Lower lobe of right lung (tissue), 2 donors: ENCODE data around the gene RPTOR. TPM values are rescaled to one million over a fixed set of nuclear protein-coding genes. Genes with fewer than 3 reads are reported as not detected.

ENCODE experiments used
- ATAC-seq, 2 donors: fragments of 200-7000 bp; cut with Tn5 transposase; one replicate each; pipeline ENCODE4 v1.9.1; 2020 to 2022; ENCODE audit warnings: mild to moderate bottlenecking in 2 of 2, moderate library complexity in 2 of 2
- DNase-seq: peaks from one replicate; pipeline ENCODE4 v3.0.0-alpha.2; 2020
- H3K27ac ChIP-seq: fragments of 200-600 bp; one replicate; pipeline ENCODE4 v1.8.0; 2022
- H3K27me3 ChIP-seq: fragments of 200-600 bp; one replicate; pipeline ENCODE4 v1.8.0; 2022; ENCODE audit warnings: low read depth
- H3K36me3 ChIP-seq: fragments of 200-600 bp; one replicate; pipeline ENCODE4 v1.8.0; 2022; ENCODE audit warnings: mild to moderate bottlenecking
- H3K4me1 ChIP-seq: fragments of 200-600 bp; one replicate; pipeline ENCODE4 v1.8.0; 2022
- H3K4me3 ChIP-seq: fragments of 200-600 bp; one replicate; pipeline ENCODE4 v1.8.0; 2022; ENCODE audit warnings: mild to moderate bottlenecking
- H3K9me3 ChIP-seq: fragments of 200-600 bp; one replicate; pipeline ENCODE4 v1.8.0; 2022
- intact Hi-C: fragments of 100-400 bp; cut with DNase I; formaldehyde crosslinking; loops from one replicate; pipeline ENCODE4 v1.11.0; 2022
- total RNA-seq: library from RNA; stranded (reverse); fragmentation: NEBNext Ultra II Directional; extraction: Animal tissue kit (Norgen Biotek cat#: 25700); gene quantifications from one replicate; pipeline ENCODE4 v1.2.1, GENCODE V29; 2021
- TF ChIP-seq, protein P1 (sequence below): fragments of 200-600 bp; IDR thresholded peaks from one replicate; pipeline ENCODE4 v1.8.0; 2022; ENCODE audit warnings: antibody characterized with exemption, mild to moderate bottlenecking
- donor health status: DM: no; HTN: yes; CAD: no; lungs with severe emphysema.

RPTOR gene
- total RNA-seq, 1 donor from 2014 or later, result 34.0 TPM

DNA sequence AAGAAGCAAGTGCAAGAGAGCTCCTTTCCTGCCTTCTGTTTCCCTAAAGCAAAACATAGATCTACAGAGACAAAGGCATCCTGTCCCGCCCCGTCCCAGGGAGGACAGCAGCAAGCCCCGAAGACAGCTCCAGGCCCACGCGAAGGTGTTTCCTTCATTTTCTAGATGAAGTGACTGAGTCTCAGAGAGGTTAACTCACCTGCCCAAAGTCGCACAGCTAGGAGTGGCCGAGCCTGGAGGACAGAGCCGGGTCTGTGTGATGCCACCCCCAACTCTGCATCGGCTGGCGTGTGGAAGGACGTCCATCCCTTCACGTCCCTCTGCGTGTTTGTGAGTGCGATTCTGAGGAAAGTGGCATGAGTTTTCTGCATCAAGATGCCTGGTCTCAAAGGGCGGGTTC lies 259.8 kb downstream of the RPTOR start:
- Histone ChIP-seq H3K27ac (no peak overlapping the region), H3K4me3 (no peak overlapping the region), H3K36me3 (peaks cover 5% of the 10 kb centered on the region), H3K27me3 (no peaks in the 10 kb centered on the region), H3K9me3 (peaks cover 15% of the 10 kb centered on the region), H3K4me1 (no peaks in the 10 kb centered on the region)
- ATAC-seq, result no peak
- intact Hi-C loops, result no loop called here
- DNase-seq, result no peak
- TF ChIP-seq, protein P1, sequence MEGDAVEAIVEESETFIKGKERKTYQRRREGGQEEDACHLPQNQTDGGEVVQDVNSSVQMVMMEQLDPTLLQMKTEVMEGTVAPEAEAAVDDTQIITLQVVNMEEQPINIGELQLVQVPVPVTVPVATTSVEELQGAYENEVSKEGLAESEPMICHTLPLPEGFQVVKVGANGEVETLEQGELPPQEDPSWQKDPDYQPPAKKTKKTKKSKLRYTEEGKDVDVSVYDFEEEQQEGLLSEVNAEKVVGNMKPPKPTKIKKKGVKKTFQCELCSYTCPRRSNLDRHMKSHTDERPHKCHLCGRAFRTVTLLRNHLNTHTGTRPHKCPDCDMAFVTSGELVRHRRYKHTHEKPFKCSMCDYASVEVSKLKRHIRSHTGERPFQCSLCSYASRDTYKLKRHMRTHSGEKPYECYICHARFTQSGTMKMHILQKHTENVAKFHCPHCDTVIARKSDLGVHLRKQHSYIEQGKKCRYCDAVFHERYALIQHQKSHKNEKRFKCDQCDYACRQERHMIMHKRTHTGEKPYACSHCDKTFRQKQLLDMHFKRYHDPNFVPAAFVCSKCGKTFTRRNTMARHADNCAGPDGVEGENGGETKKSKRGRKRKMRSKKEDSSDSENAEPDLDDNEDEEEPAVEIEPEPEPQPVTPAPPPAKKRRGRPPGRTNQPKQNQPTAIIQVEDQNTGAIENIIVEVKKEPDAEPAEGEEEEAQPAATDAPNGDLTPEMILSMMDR, result no peak

DNA sequence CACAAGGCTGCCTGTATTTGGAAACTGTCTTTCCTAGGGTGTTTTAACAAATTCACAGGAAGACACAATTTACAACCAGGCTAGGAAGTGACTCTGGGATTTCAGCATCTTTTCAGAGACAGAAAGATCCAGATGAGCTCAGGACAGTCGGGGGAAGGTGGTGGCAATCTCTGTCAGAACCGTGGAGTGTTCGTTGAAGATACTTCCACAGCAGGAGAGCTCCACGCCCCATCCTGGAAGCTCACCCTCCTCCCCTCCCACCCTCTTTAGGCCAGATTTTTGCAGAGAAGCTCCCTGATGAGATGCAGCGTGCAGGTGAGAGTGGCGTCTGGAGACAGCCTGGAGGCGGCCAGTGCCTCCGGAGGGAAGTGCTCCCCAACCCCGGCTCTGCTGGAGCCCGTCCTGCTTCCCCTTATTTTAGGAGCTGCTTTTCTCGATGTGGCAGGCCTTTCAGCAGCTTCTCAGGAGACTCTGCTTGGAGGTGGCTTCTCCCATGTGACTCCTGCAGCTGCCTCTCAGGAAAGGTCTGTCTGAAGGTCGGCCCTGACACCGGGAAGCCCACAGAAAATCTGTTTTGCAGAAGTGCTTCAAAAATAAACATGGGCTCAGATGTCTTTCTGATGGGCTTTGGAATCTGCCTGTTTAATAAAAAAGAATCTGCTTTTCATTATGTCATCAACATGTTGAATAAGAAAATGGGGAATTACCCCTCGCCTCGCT lies 260.6 kb downstream of the RPTOR start:
- TF ChIP-seq, protein P1, result no peak
- Histone ChIP-seq H3K4me1 (no peaks in the 10 kb centered on the region), H3K27me3 (no peaks in the 10 kb centered on the region), H3K27ac (no peak overlapping the region), H3K36me3 (peaks cover 2% of the 10 kb centered on the region), H3K9me3 (peaks cover 15% of the 10 kb centered on the region), H3K4me3 (no peak overlapping the region)
- no peak for DNase-seq
- no peak for ATAC-seq
- intact Hi-C loops, result no loop called here

DNA sequence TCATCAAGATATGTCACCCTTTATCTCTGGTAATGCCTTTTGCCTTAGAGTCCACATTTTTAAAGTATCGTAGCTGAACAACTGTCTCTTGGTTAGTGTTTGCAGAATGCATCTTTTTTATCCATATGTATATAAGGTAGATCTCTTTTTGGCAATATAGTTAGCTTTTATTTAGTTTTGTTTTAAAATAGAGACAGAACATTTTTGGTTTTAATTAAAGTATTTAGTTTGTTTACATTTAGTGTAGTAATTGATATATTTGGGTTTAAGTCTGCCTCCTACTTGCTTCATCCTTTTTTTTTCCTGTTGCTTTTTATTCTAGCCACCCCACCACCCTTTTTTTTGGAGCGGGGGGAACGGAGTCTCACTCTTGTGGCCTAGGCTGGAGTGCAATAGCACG lies 262.4 kb downstream of the RPTOR start:
- Histone ChIP-seq H3K27ac (no peak overlapping the region), H3K27me3 (no peaks in the 10 kb centered on the region), H3K36me3 (no peaks in the 10 kb centered on the region), H3K4me3 (no peak overlapping the region), H3K4me1 (no peaks in the 10 kb centered on the region), H3K9me3 (peaks cover 15% of the 10 kb centered on the region)
- ATAC-seq, result no peak
- intact Hi-C loops, result no loop called here
- DNase-seq, result no peak
- TF ChIP-seq, protein P1, result no peak

DNA sequence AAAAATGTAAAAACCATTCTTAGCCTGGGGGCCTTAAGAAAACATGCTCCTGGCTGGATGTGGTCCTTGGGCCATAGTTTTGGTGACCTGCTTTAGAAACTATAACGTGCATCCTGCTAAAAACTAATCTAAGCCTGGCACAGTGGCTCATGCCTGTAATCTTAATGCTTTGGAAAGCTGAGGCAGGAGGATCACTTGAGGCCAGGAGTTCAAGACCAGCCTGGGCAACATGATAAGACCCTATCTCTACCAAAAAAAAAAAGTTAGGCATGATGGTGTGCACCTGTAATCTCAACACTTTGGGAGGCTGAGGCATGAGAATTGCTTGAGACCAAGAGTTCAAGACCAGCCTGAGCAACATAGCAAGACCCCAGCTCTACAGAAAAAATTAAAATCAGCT lies 263.2 kb downstream of the RPTOR start:
- Histone ChIP-seq H3K27ac (no peak overlapping the region), H3K36me3 (no peaks in the 10 kb centered on the region), H3K4me3 (no peak overlapping the region), H3K27me3 (no peaks in the 10 kb centered on the region), H3K4me1 (no peaks in the 10 kb centered on the region), H3K9me3 (peaks cover 15% of the 10 kb centered on the region)
- ATAC-seq, result no peak
- intact Hi-C loops, result no loop called here
- DNase-seq, result no peak
- TF ChIP-seq, protein P1, result no peak

DNA sequence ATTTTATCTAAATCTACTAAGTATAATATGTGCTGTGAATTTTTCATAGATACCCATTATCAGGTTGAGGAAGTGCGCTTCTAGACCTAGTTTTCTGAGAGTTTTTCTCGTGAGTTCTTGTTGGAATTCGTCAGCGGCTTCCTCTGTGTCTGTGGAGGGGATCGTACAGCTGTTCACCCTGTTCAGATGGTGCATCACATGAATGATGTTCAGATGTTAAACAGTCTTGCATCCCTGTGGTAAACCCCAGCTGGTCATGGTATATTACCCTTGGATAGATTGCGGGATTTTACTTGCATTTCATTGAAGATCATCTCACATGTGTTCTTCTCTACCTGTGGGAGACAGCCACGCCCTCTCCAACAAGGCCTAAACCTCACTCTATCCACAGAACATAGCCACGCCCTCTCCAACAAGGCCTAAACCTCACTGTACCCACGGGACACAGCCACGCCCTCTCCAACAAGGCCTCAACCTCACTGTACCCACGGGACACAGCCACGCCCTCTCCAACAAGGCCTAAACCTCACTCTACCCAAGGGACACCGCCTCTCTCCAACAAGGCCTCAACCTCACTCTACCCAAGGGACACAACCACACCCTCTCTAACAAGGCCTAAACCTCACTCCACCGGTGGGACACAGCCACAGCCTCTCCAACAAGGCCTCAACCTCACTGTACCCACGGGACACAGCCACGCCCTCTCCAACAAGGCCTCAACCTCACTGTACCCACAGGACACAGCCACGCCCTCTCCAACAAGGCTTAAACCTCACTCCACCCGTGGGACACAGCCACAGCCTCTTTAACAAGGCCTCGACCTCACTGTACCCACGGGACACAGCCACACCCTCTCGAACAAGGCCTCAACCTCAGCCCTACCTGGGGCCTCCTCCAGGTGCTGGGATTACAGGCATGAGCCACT lies 266.8 kb downstream of the RPTOR start:
- Histone ChIP-seq H3K4me1 (no peaks in the 10 kb centered on the region), H3K27me3 (no peaks in the 10 kb centered on the region), H3K36me3 (no peaks in the 10 kb centered on the region), H3K27ac (no peak overlapping the region), H3K4me3 (no peak overlapping the region), H3K9me3 (peaks cover 10% of the 10 kb centered on the region)
- ATAC-seq (no peak), DNase-seq (no peak)
- TF ChIP-seq, protein P1, result no peak
- intact Hi-C loops, result no loop called here
